ENCODE results near the gene IKBKG.
A peak's percentile ranks its signal among the peaks of the same experiment; 100 is the strongest.
"Not testable (repeated sequence)": the region's sequence is repeated elsewhere in the genome, so short reads cannot be mapped to it uniquely, and the experiment has no call there.

Gene IKBKG

GRCh38 chrX:154534526-154535322 lies 12.7 kb upstream of the IKBKG start:
- in situ Hi-C loops (cut with HindIII; ENCODE audit: low sequenced_read_pairs), result no loop called here
- TF ChIP-seq, protein P1, sequence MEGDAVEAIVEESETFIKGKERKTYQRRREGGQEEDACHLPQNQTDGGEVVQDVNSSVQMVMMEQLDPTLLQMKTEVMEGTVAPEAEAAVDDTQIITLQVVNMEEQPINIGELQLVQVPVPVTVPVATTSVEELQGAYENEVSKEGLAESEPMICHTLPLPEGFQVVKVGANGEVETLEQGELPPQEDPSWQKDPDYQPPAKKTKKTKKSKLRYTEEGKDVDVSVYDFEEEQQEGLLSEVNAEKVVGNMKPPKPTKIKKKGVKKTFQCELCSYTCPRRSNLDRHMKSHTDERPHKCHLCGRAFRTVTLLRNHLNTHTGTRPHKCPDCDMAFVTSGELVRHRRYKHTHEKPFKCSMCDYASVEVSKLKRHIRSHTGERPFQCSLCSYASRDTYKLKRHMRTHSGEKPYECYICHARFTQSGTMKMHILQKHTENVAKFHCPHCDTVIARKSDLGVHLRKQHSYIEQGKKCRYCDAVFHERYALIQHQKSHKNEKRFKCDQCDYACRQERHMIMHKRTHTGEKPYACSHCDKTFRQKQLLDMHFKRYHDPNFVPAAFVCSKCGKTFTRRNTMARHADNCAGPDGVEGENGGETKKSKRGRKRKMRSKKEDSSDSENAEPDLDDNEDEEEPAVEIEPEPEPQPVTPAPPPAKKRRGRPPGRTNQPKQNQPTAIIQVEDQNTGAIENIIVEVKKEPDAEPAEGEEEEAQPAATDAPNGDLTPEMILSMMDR (IDR thresholded peaks at IDR 0.05; ENCODE audit: low read depth, low read length, missing control alignments), result peak; percentile 89
- DNase-seq (ENCODE audit: low read depth), result peak; percentile 52
- no peak overlapping the region for H3K4me3 ChIP-seq (ENCODE audit: low read depth, low read length)

DNA sequence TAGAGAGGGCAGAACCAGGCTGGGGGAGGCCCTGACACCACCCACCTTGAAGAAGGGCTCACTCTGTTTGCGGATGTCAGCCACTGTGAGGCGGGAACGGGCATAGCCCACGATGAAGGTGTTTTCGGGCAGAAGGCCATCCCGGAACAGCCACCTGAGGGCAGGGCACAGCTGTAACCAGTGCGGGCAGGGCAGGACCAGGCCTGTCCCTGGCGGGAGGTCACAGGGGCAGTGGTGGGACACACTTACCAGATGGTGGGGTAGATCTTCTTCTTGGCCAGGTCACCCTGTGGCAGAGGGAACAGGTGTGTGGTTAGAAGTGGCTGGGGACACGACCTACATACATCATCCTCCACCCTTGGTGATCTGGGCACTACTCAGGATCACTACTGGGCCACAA lies 11.5 kb upstream of the IKBKG start:
- in situ Hi-C loops (cut with HindIII; ENCODE audit: low sequenced_read_pairs), result no loop called here
- DNase-seq (ENCODE audit: low read depth), result no peak
- TF ChIP-seq, protein P1 (IDR thresholded peaks at IDR 0.05; ENCODE audit: low read depth, low read length, missing control alignments), result no peak
- H3K4me3 ChIP-seq (ENCODE audit: low read depth, low read length), result no peak overlapping the region

GRCh38 chrX:154539077-154539476 lies 8.3 kb upstream of the IKBKG start:
- H3K4me3 ChIP-seq (ENCODE audit: low read depth, low read length), result no peak overlapping the region
- no peak for DNase-seq (ENCODE audit: low read depth)
- in situ Hi-C loops (cut with HindIII; ENCODE audit: low sequenced_read_pairs), result no loop called here

DNA sequence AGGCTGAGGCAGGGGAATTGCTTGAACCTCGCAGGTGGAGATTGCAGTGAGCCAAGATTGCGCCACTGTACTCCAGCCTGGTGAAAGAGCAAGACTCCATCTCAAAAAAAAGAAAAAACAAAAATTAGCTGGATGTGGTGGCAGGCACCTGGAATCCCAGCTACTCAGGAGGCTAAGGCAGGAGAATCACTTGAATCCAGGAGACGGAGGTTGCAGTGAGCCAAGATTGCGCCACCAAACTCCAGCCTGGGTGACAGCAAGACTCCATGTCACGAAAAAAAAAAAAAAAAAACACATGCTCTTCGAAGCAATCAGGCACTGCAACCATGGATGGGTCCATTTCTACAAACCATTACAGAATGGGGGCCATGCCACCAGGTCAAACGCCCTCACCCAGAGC lies 7.1 kb upstream of the IKBKG start:
- DNase-seq (ENCODE audit: low read depth); H3K4me3 ChIP-seq (ENCODE audit: low read depth, low read length); in situ Hi-C loops (cut with HindIII; ENCODE audit: low sequenced_read_pairs): not testable (repeated sequence)

More at GRCh38 chrX:154539077-154539476, 8.3 kb upstream of the IKBKG start:
- TF ChIP-seq, protein P1 (IDR thresholded peaks at IDR 0.05; ENCODE audit: low read depth, low read length, missing control alignments), result no peak

DNA sequence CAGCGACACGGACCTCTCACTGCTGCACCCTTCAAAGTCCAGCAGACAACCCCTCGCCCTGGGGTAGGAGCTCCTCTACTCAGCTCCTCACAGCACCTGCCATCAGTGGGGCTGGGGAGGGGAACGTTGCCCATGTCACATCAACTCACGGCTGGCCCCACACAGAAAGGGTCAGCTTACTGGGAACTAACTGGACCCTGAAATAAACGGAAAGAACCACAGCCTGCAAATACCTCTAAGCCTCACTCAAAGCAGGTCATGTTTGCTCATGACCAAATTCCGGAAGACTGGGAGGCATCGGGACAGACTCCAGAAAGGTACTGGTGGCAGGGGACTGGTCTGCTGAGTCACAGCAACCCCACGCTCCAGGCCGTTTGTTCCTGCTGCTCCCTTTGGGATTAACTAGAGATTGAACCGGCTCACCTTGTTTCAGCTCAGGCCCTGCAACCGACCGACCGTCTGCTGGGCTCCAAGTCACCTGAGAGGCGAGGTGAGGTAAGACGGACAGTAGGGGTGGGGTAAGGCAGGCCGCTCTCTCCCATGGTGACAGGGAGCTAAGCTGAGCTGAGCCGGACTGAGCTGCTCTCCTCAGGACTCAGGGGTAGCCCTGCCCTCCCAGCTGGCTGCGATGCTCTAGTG lies 6.4 kb upstream of the IKBKG start:
- no peak for DNase-seq (ENCODE audit: low read depth)
- in situ Hi-C loops (cut with HindIII; ENCODE audit: low sequenced_read_pairs), result no loop called here

DNA sequence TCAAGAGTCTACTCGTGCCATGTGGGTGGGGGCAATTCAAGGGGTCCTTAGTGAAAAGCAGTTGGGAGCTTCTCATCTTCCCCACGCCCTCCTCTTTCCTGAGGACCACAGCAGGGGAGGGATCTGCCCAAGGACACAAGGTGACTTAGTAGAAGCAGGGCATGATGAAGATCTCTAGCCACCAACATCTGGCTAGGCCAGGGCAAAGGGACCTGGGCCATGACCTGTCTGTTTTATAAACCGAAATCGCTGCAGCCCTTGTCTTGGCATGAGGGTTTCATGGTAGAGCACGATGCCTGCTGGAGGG lies 5.9 kb upstream of the IKBKG start:
- TF ChIP-seq, protein P1 (IDR thresholded peaks at IDR 0.05; ENCODE audit: low read depth, low read length, missing control alignments), result no peak
- H3K4me3 ChIP-seq (ENCODE audit: low read depth, low read length), result no peak overlapping the region
- no peak for DNase-seq (ENCODE audit: low read depth)
- in situ Hi-C loops (cut with HindIII; ENCODE audit: low sequenced_read_pairs), result no loop called here

More for the DNA sequence above, 6.4 kb upstream of the IKBKG start:
- TF ChIP-seq, protein P1 (IDR thresholded peaks at IDR 0.05; ENCODE audit: low read depth, low read length, missing control alignments), result no peak
- H3K4me3 ChIP-seq (ENCODE audit: low read depth, low read length), result no peak overlapping the region

Data from astrocyte of the cerebellum (primary cell).